NT2/D1 (cell line): ENCODE data around the gene NVL.

ENCODE experiments used
- DNase-seq: peaks from one replicate; pipeline ENCODE4 v3.0.0-alpha.2; 2011; ENCODE audit warnings: low read depth, low spot score
- H3K27me3 ChIP-seq: 2 replicates; pipeline ENCODE4 v1.6.0; 2011; ENCODE audit warnings: mild to moderate bottlenecking; ENCODE audit not compliant: insufficient read length, insufficient read depth
- H3K36me3 ChIP-seq: 2 replicates; pipeline ENCODE4 v1.6.1; 2011; ENCODE audit warnings: mild to moderate bottlenecking, low read length, mixed read lengths; ENCODE audit not compliant: insufficient read depth, insufficient read length
- H3K4me1 ChIP-seq: 2 replicates; pipeline ENCODE4 v1.5.1; 2011; ENCODE audit not compliant: insufficient read depth, insufficient read length
- H3K4me3 ChIP-seq: 2 replicates; pipeline ENCODE4 v1.5.1; 2011; ENCODE audit warnings: low read depth; ENCODE audit not compliant: insufficient read length
- H3K9ac ChIP-seq: 2 replicates; pipeline ENCODE4 v1.6.0; 2011; ENCODE audit warnings: low read depth; ENCODE audit not compliant: insufficient read length
- H3K9me3 ChIP-seq: 2 replicates; pipeline ENCODE4 v1.5.1; 2011; ENCODE audit warnings: mild to moderate bottlenecking, low read length; ENCODE audit not compliant: insufficient read depth
- SUZ12 ChIP-seq: IDR thresholded peaks from 2 replicates; pipeline ENCODE4 v1.6.1; 2011; ENCODE audit not compliant: insufficient read length, insufficient read depth; ENCODE audit errors: extremely low read depth
- YY1 ChIP-seq: IDR thresholded peaks from 2 replicates; pipeline ENCODE4 v1.6.1; 2011; ENCODE audit not compliant: insufficient read length, insufficient read depth
- ZNF274 ChIP-seq: IDR thresholded peaks from 2 replicates; pipeline ENCODE4 v1.6.1; 2011; ENCODE audit warnings: mild to moderate bottlenecking, low read depth, low read length

NVL gene

GRCh38 chr1:224329842-224330753, at the start of gene NVL:
TSS of gene NVL (minus strand) at chr1:224330172. CDS start at chr1:224330127, 45 bp downstream.
- TF ChIP-seq YY1, result no peak
- Histone ChIP-seq H3K36me3 (peaks cover 22% of the 10 kb centered on the region), H3K9me3 (no peaks in the 10 kb centered on the region), H3K9ac (peak within 1 kb of the TSS; percentile 97), H3K27me3 (no peaks in the 10 kb centered on the region), H3K4me1 (no peaks in the 10 kb centered on the region), H3K4me3 (peak within 1 kb of the TSS; percentile 96)
- DNase-seq, result peak; percentile 94

DNA sequence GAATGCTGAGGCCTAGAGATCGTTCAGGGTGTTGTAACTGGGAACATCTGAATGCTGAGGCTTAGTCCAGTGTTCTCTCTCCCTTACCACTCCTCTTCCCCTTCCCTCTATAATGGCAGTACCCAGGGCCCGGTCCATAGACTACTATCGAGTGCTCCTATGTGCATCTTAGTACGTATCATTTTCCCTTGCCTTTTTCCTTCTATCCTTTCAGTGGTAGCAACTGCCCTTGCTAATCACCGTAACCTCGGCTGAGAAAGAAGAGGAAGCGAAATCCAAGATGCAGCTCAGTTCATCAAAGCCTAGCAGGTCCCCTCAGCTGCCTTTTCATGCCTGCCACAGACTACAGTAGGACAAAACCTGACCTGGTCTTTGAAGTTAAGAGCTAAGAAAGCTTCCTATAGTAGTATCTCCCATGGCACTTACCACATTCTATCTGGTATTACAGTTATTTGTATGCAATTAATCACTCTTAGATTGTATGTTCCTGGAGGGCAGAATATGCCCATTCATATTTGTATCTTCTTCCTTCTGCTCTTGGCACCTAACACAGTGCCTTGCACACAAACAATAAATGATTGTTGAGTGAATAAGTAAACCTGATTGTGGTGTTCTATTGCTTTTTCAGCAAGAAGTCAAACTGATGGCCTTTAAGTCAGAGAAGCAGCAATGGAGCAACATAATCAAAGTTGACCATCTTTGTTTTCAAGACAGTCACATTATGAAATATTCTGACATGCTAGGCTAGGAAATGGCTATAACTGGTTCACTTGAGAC, 49.1 kb upstream of the NVL start:
- Histone ChIP-seq H3K4me3 (no peak overlapping the region), H3K4me1 (no peaks in the 10 kb centered on the region), H3K9me3 (no peaks in the 10 kb centered on the region), H3K36me3 (peaks cover 43% of the 10 kb centered on the region), H3K27me3 (no peaks in the 10 kb centered on the region), H3K9ac (no peak overlapping the region)
- TF ChIP-seq ZNF274 (no peak), YY1 (no peak), SUZ12 (no peak)
- no peak for DNase-seq

GRCh38 chr1:224377676-224378006, 47.7 kb upstream of the NVL start:
- no peak for DNase-seq
- Histone ChIP-seq H3K9me3 (no peaks in the 10 kb centered on the region), H3K27me3 (no peaks in the 10 kb centered on the region), H3K9ac (no peak overlapping the region), H3K36me3 (peaks cover 50% of the 10 kb centered on the region), H3K4me1 (no peaks in the 10 kb centered on the region), H3K4me3 (no peak overlapping the region)
- no peak for TF ChIP-seq SUZ12
- TF ChIP-seq YY1, result no peak
- TF ChIP-seq ZNF274, result no peak

GRCh38 chr1:224375059-224375458, 45.1 kb upstream of the NVL start:
- no peaks in the 10 kb centered on the region for H3K4me1 ChIP-seq
- peaks cover 71% of the 10 kb centered on the region for H3K36me3 ChIP-seq
- TF ChIP-seq SUZ12, result no peak
- no peak for TF ChIP-seq YY1
- TF ChIP-seq ZNF274, result no peak

DNA sequence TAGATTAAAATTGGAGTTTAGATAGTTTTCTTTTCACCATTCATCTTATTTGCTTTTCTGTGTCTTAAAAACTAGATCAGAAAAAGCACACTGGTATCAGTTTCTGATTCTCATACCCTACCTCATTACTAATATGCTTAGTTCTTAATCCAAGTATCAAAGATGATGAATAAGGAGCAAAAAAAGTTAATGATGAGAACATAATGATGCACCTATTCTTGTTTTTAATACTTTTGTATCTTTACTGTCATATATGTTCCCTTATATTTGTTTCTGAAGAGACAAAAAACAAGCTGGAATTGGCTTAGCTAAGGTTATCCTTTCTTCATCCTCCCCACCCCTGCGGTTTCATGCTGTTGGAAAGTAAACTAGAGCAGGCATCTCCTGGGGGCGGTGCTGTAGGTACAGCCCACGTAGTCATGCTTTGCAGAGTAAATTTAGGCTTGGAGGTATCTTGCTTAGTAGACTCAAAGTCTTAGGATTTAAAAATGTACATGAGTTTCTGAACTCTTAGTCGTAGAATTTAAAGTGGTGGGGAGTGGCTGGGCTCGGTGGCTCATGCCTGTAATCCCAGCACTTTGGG, 43.1 kb upstream of the NVL start:
- no peak for DNase-seq
- TF ChIP-seq SUZ12, result no peak
- no peak for TF ChIP-seq YY1
- TF ChIP-seq ZNF274, result no peak
- H3K4me1 ChIP-seq, result no peaks in the 10 kb centered on the region
- no peaks in the 10 kb centered on the region for H3K9me3 ChIP-seq
- peaks cover 84% of the 10 kb centered on the region for H3K36me3 ChIP-seq
- H3K27me3 ChIP-seq, result no peaks in the 10 kb centered on the region
- H3K9ac ChIP-seq, result no peak overlapping the region
- H3K4me3 ChIP-seq, result no peak overlapping the region

More at GRCh38 chr1:224375059-224375458, 45.1 kb upstream of the NVL start:
- Histone ChIP-seq H3K4me3 (no peak overlapping the region), H3K27me3 (no peaks in the 10 kb centered on the region), H3K9me3 (no peaks in the 10 kb centered on the region), H3K9ac (no peak overlapping the region)
- DNase-seq, result no peak

DNA sequence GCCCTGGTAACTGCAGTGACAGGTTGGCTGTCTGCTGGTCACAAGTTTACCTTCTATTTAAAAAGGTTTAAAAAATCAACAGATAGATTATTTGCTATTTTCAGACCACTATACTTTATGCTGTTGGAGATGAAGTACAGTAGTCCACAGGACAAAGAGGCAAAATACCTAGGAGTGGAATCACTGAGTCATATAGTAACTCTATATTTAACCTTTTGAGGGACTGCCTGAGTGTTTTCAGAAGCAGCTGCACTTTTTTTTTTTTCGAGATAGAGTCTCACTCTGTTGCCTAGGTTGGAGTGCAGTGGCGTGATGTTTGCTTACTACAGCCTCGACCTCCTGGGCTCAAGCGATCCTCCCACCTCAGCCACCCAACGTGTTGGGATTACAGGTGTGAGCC, 38.4 kb upstream of the NVL start:
- no peak for DNase-seq
- H3K4me1 ChIP-seq, result no peaks in the 10 kb centered on the region
- TF ChIP-seq SUZ12, result no peak
- TF ChIP-seq ZNF274, result no peak
- no peak for TF ChIP-seq YY1
- H3K36me3 ChIP-seq, result peaks cover 83% of the 10 kb centered on the region
- H3K27me3 ChIP-seq, result no peaks in the 10 kb centered on the region
- H3K9me3 ChIP-seq, result no peaks in the 10 kb centered on the region
- H3K9ac ChIP-seq, result no peak overlapping the region
- H3K4me3 ChIP-seq, result no peak overlapping the region

GRCh38 chr1:224359207-224359606, 29.2 kb upstream of the NVL start:
- no peaks in the 10 kb centered on the region for H3K4me1 ChIP-seq
- peaks cover 23% of the 10 kb centered on the region for H3K36me3 ChIP-seq
- H3K27me3 ChIP-seq, result no peaks in the 10 kb centered on the region
- DNase-seq, result no peak
- no peak overlapping the region for H3K4me3 ChIP-seq
- TF ChIP-seq YY1 (no peak), SUZ12 (no peak), ZNF274 (no peak)
- H3K9ac ChIP-seq, result no peak overlapping the region
- no peaks in the 10 kb centered on the region for H3K9me3 ChIP-seq
